ENCODE measurements around the gene SEMA5A. TPM values are rescaled to one million over a fixed set of nuclear protein-coding genes. Genes with fewer than 3 reads are reported as not detected.

SEMA5A gene
- total and polyA plus RNA-seq, 2 of the 8 experiments (the other 6 are each of a cell fraction or from before 2014, with no cell fraction given) = 5.3 to 8.9 TPM

GRCh38 chr5:9201761-9202160 is 344.1 kb downstream of the SEMA5A start (continued):
- no peak for TF ChIP-seq PHF8 (conservative IDR thresholded peaks at IDR 0.05; ENCODE audit: low read depth, low read length)

Measured in H1 (cell line).